ENCODE results near the gene FHAD1.

Gene FHAD1

DNA sequence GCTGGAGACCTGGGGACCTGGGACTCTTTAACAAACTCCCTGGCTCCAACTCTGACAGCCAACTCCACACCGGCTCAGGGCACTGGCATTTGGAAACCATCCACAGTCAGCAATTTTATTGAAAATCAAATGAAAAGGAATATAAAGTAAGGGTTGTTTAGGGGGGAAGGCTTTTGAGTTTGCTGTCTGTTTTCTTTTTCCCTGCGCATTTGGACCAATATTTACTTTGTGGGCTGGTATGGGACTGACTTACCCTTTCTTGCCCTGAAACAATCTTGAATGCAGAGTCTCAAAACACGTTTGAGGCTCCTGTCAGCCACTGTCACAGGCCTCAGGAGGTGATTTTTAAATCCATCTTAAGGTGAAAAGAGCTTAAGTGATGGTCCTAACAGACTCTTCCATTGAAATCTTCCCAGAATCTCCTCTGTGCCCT lies 147.3 kb downstream of the FHAD1 start:
- Mint-ChIP-seq H3K4me1 (no peaks in the 10 kb centered on the region), H3K27ac (no peak overlapping the region), H3K4me3 (no peak overlapping the region), H3K27me3 (ENCODE audit: low read depth, poor library complexity) (peaks cover 11% of the 10 kb centered on the region), H3K36me3 (ENCODE audit: low read depth) (peaks cover 2% of the 10 kb centered on the region), H3K9me3 (peaks cover 7% of the 10 kb centered on the region)
- TF ChIP-seq, protein P1, sequence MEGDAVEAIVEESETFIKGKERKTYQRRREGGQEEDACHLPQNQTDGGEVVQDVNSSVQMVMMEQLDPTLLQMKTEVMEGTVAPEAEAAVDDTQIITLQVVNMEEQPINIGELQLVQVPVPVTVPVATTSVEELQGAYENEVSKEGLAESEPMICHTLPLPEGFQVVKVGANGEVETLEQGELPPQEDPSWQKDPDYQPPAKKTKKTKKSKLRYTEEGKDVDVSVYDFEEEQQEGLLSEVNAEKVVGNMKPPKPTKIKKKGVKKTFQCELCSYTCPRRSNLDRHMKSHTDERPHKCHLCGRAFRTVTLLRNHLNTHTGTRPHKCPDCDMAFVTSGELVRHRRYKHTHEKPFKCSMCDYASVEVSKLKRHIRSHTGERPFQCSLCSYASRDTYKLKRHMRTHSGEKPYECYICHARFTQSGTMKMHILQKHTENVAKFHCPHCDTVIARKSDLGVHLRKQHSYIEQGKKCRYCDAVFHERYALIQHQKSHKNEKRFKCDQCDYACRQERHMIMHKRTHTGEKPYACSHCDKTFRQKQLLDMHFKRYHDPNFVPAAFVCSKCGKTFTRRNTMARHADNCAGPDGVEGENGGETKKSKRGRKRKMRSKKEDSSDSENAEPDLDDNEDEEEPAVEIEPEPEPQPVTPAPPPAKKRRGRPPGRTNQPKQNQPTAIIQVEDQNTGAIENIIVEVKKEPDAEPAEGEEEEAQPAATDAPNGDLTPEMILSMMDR (IDR thresholded peaks at IDR 0.05): no peak
- DNase-seq: no peak

- H3K27ac Mint-ChIP-seq: no peak overlapping the region
- peaks cover 16% of the 10 kb centered on the region for H3K9me3 Mint-ChIP-seq
- H3K4me3 Mint-ChIP-seq: no peak overlapping the region
- H3K4me1 Mint-ChIP-seq: no peaks in the 10 kb centered on the region
- DNase-seq: no peak
- TF ChIP-seq, protein P1 (IDR thresholded peaks at IDR 0.05): no peak
- H3K27me3 Mint-ChIP-seq (ENCODE audit: low read depth, poor library complexity): peaks cover 9% of the 10 kb centered on the region
- H3K36me3 Mint-ChIP-seq (ENCODE audit: low read depth): peaks cover 4% of the 10 kb centered on the region
These were observed 150.2 kb downstream of the FHAD1 start for GRCh38 chr1:15397236-15397635.

GRCh38 chr1:15399710-15400109 lies 152.7 kb downstream of the FHAD1 start:
- H3K9me3 Mint-ChIP-seq: peaks cover 16% of the 10 kb centered on the region
- no peak overlapping the region for H3K4me3 Mint-ChIP-seq
- no peak for DNase-seq
- H3K4me1 Mint-ChIP-seq: no peaks in the 10 kb centered on the region
- peaks cover 13% of the 10 kb centered on the region for H3K27me3 Mint-ChIP-seq (ENCODE audit: low read depth, poor library complexity)
- peaks cover 4% of the 10 kb centered on the region for H3K36me3 Mint-ChIP-seq (ENCODE audit: low read depth)
- TF ChIP-seq, protein P1 (IDR thresholded peaks at IDR 0.05): no peak
- no peak overlapping the region for H3K27ac Mint-ChIP-seq

- Mint-ChIP-seq H3K36me3 (ENCODE audit: low read depth) (peaks cover 4% of the 10 kb centered on the region), H3K9me3 (peaks cover 16% of the 10 kb centered on the region), H3K27me3 (ENCODE audit: low read depth, poor library complexity) (peaks cover 13% of the 10 kb centered on the region), H3K27ac (no peak overlapping the region), H3K4me3 (no peak overlapping the region), H3K4me1 (peaks cover 6% of the 10 kb centered on the region)
- TF ChIP-seq, protein P1 (IDR thresholded peaks at IDR 0.05): no peak
- no peak for DNase-seq
These were observed 153.6 kb downstream of the FHAD1 start for GRCh38 chr1:15400627-15401026.

GRCh38 chr1:15401391-15402055 lies 154.5 kb downstream of the FHAD1 start:
- no peak for DNase-seq
- peaks cover 4% of the 10 kb centered on the region for H3K36me3 Mint-ChIP-seq (ENCODE audit: low read depth)
- no peak overlapping the region for H3K4me3 Mint-ChIP-seq
- H3K4me1 Mint-ChIP-seq: peaks cover 6% of the 10 kb centered on the region
- H3K27ac Mint-ChIP-seq: no peak overlapping the region
- H3K9me3 Mint-ChIP-seq: peaks cover 16% of the 10 kb centered on the region
- peaks cover 16% of the 10 kb centered on the region for H3K27me3 Mint-ChIP-seq (ENCODE audit: low read depth, poor library complexity)
- TF ChIP-seq, protein P1 (IDR thresholded peaks at IDR 0.05): no peak
